HepG2 (cell line): ENCODE results near the gene SYNGR2. TPM values are rescaled to one million over a fixed set of nuclear protein-coding genes. Genes with fewer than 3 reads are reported as not detected.
A peak's percentile ranks its signal among the peaks of the same experiment; 100 is the strongest.

Experiments
- ATF7 ChIP-seq, 2 experiments: fragments of 450-650 bp in 1 of 2; sonication (generic) in 1 of 2; formaldehyde crosslinking in 1 of 2; IDR thresholded peaks; 2 replicates each; pipeline versions ENCODE4 v1.4.0 to v1.6.1; 2016 to 2020; ENCODE audit warnings: antibody characterized with exemption in 1 of 2, mild to moderate bottlenecking in 1 of 2, missing genetic modification reagents in 1 of 2
- CREB1 ChIP-seq, 2 experiments: fragments of 450-650 bp in 1 of 2; IDR thresholded peaks; 2 replicates each; pipeline ENCODE4 v1.6.1; 2016 to 2017; ENCODE audit warnings: control low read depth in 1 of 2, mild to moderate bottlenecking in 1 of 2, missing compliant biosample characterization in 1 of 2, missing genetic modification characterization in 1 of 2
- FOXK2 ChIP-seq: fragments of 450-650 bp; IDR thresholded peaks from 2 replicates; pipeline ENCODE4 v1.6.1; 2016
- FOXP1 ChIP-seq, 2 experiments: fragments of 450-650 bp in 1 of 2; IDR thresholded peaks; 2 replicates each; pipeline ENCODE4 v1.6.1; 2017 to 2018; ENCODE audit warnings: antibody characterized with exemption in 1 of 2
- GFI1 ChIP-seq: sonication (generic); formaldehyde crosslinking; IDR thresholded peaks from 2 replicates; pipeline ENCODE4 v1.5.0; 2020; ENCODE audit warnings: missing genetic modification reagents, mild to moderate bottlenecking, borderline replicate concordance
- GTF2F1 ChIP-seq: fragments of 150-350 bp; IDR thresholded peaks from 2 replicates; pipeline ENCODE4 v1.6.1; 2014; ENCODE audit warnings: low read length
- IRX3 ChIP-seq: sonication (generic); formaldehyde crosslinking; IDR thresholded peaks from 2 replicates; pipeline ENCODE4 v1.8.1; 2023; ENCODE audit warnings: mild to moderate bottlenecking, low read depth, missing genetic modification reagents, borderline replicate concordance
- KLF9 ChIP-seq: IDR thresholded peaks from 2 replicates; pipeline ENCODE4 v1.6.1; 2016; ENCODE audit warnings: low read depth
- NR2F2 ChIP-seq: IDR thresholded peaks from 2 replicates; pipeline ENCODE4 v1.6.1; 2012; ENCODE audit warnings: low read depth, inconsistent platforms, borderline replicate concordance
- PRPF4 ChIP-seq: fragments of 200-400 bp; formaldehyde crosslinking; IDR thresholded peaks from 2 replicates; pipeline ENCODE4 v1.6.1; 2016; ENCODE audit warnings: low read length, low read depth; ENCODE audit not compliant: poor library complexity, severe bottlenecking
- RXRA ChIP-seq: sonication (generic); formaldehyde crosslinking; IDR thresholded peaks from 2 replicates; pipeline ENCODE4 v1.5.1; 2020; ENCODE audit warnings: missing genetic modification reagents
- RXRB ChIP-seq: IDR thresholded peaks from 2 replicates; pipeline ENCODE4 v1.6.1; 2016; ENCODE audit warnings: borderline replicate concordance, missing genetic modification reagents, missing compliant biosample characterization
- SMARCC2 ChIP-seq: fragments of 450-650 bp; IDR thresholded peaks from 2 replicates; pipeline ENCODE4 v1.6.1; 2017; ENCODE audit warnings: antibody characterized with exemption, mild to moderate bottlenecking
- THAP11 ChIP-seq: IDR thresholded peaks from 2 replicates; pipeline ENCODE4 v1.6.1; 2016; ENCODE audit warnings: missing biosample characterization, missing genetic modification reagents
- ZKSCAN1 ChIP-seq: fragments of 150-350 bp; IDR thresholded peaks from 2 replicates; pipeline ENCODE4 v1.6.1; 2014; ENCODE audit warnings: low read length
- ZNF207 ChIP-seq: fragments of 450-650 bp; IDR thresholded peaks from 2 replicates; pipeline ENCODE4 v1.6.1; 2016; ENCODE audit warnings: antibody characterized with exemption, borderline replicate concordance
- ZNF572 ChIP-seq: sonication (generic); formaldehyde crosslinking; IDR thresholded peaks from 2 replicates; pipeline ENCODE4 v1.5.1; 2020; ENCODE audit warnings: mild to moderate bottlenecking, missing genetic modification reagents
- ZNF577 ChIP-seq: sonication (generic); formaldehyde crosslinking; IDR thresholded peaks from 2 replicates; pipeline ENCODE4 v1.4.0; 2020; ENCODE audit warnings: mild to moderate bottlenecking, low read depth, missing genetic modification reagents, borderline replicate concordance
- ZNF782 ChIP-seq: sonication (generic); formaldehyde crosslinking; IDR thresholded peaks from 2 replicates; pipeline ENCODE4 v1.4.0; 2020; ENCODE audit warnings: missing genetic modification reagents, mild to moderate bottlenecking, borderline replicate concordance
- polyA plus RNA-seq, 8 experiments: library from polyadenylated mRNA; depleted of rRNA in 3 of 8; stranded (reverse) in 7 of 8; unstranded in 1 of 8; fragments of >200 nt; fragmentation: Illumina TruSeq in 4 of 8; extraction: Trizol in 4 of 8; gene quantifications; 2 replicates each; pipeline versions ENCODE4 v1.2.1 to v1.2.3, GENCODE V29; 2011 to 2016; ENCODE audit warnings: low read depth in 4 of 8, missing spikeins in 1 of 8, mixed read lengths in 1 of 8; ENCODE audit not compliant: insufficient read depth in 1 of 8
- total RNA-seq, 5 experiments: library from RNA; depleted of rRNA; stranded (reverse); fragments of >200 nt; fragmentation: Illumina TruSeq; extraction: Trizol; gene quantifications; 2 replicates each; pipeline ENCODE4 v1.2.3, GENCODE V29; 2016; ENCODE audit warnings: low read depth in 1 of 5
- TF ChIP-seq, protein P1 (sequence below): sonication (generic); formaldehyde crosslinking; conservative IDR thresholded peaks from 2 replicates; pipeline ENCODE4 v1.8.0; 2022; ENCODE audit warnings: mild to moderate bottlenecking, moderate library complexity, missing genetic modification reagents
- TF ChIP-seq, protein P2 (sequence below): sonication (generic); formaldehyde crosslinking; IDR thresholded peaks from 2 replicates; pipeline ENCODE4 v1.4.0; 2020; ENCODE audit warnings: mild to moderate bottlenecking, missing genetic modification reagents
- TF ChIP-seq, protein P3 (sequence below): sonication (generic); formaldehyde crosslinking; IDR thresholded peaks from 2 replicates; pipeline ENCODE4 v1.5.0; 2020; ENCODE audit warnings: mild to moderate bottlenecking, missing genetic modification reagents, moderate library complexity

SYNGR2 gene
- total and polyA plus RNA-seq, 2 of the 13 experiments (the other 11 are each of a cell fraction or from before 2014, with no cell fraction given): 46.7 to 170 TPM

DNA sequence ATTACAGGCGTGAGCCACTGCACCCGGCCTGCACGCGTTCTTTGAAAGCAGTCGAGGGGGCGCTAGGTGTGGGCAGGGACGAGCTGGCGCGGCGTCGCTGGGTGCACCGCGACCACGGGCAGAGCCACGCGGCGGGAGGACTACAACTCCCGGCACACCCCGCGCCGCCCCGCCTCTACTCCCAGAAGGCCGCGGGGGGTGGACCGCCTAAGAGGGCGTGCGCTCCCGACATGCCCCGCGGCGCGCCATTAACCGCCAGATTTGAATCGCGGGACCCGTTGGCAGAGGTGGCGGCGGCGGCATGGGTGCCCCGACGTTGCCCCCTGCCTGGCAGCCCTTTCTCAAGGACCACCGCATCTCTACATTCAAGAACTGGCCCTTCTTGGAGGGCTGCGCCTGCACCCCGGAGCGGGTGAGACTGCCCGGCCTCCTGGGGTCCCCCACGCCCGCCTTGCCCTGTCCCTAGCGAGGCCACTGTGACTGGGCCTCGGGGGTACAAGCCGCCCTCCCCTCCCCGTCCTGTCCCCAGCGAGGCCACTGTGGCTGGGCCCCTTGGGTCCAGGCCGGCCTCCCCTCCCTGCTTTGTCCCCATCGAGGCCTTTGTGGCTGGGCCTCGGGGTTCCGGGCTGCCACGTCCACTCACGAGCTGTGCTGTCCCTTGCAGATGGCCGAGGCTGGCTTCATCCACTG lies 45.8 kb downstream of the SYNGR2 start, which contains the start of gene BIRC5 (continued):
- TF ChIP-seq GFI1 (CRISPR knock-in tag) (peak; percentile 24; the same call in 1 of the 2 replicates), FOXK2 (no peak), ZNF207 (no peak), CREB1 (IDR thresholded peaks at IDR 0.05) (peak; percentile 61; the same call in 1 of the 2 replicates), CREB1 (CRISPR knock-in tag; IDR thresholded peaks at IDR 0.05) (peak; percentile 62; the same call in 1 of the 2 replicates), RXRB (CRISPR knock-in tag) (peak; percentile 72), IRX3 (CRISPR knock-in tag) (peak; percentile 91; the same call in 1 of the 2 replicates), RXRA (CRISPR knock-in tag) (peak; percentile 83; the same call in 1 of the 2 replicates), GTF2F1 (no peak), ZNF782 (CRISPR knock-in tag) (no peak; the same call in 1 of the 2 replicates), SMARCC2 (no peak), ZNF577 (CRISPR knock-in tag) (no peak), PRPF4 (no peak), ATF7 (IDR thresholded peaks at IDR 0.05) (no peak), ATF7 (CRISPR knock-in tag; IDR thresholded peaks at IDR 0.05) (no peak), FOXP1 (IDR thresholded peaks at IDR 0.05) (no peak), FOXP1 (CRISPR knock-in tag; IDR thresholded peaks at IDR 0.05) (0 out of 2 replicates have a peak, but pooled peaks have one; percentile 33), ZKSCAN1 (no peak), NR2F2 (peak; percentile 43; the same call in 1 of the 2 replicates), KLF9 (CRISPR knock-in tag) (no peak), ZNF572 (CRISPR knock-in tag) (no peak), THAP11 (CRISPR knock-in tag) (peak; percentile 100)
- TF ChIP-seq, protein P1, sequence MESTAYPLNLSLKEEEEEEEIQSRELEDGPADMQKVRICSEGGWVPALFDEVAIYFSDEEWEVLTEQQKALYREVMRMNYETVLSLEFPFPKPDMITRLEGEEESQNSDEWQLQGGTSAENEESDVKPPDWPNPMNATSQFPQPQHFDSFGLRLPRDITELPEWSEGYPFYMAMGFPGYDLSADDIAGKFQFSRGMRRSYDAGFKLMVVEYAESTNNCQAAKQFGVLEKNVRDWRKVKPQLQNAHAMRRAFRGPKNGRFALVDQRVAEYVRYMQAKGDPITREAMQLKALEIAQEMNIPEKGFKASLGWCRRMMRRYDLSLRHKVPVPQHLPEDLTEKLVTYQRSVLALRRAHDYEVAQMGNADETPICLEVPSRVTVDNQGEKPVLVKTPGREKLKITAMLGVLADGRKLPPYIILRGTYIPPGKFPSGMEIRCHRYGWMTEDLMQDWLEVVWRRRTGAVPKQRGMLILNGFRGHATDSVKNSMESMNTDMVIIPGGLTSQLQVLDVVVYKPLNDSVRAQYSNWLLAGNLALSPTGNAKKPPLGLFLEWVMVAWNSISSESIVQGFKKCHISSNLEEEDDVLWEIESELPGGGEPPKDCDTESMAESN (CRISPR knock-in tag): peak; percentile 97
- TF ChIP-seq, protein P2, sequence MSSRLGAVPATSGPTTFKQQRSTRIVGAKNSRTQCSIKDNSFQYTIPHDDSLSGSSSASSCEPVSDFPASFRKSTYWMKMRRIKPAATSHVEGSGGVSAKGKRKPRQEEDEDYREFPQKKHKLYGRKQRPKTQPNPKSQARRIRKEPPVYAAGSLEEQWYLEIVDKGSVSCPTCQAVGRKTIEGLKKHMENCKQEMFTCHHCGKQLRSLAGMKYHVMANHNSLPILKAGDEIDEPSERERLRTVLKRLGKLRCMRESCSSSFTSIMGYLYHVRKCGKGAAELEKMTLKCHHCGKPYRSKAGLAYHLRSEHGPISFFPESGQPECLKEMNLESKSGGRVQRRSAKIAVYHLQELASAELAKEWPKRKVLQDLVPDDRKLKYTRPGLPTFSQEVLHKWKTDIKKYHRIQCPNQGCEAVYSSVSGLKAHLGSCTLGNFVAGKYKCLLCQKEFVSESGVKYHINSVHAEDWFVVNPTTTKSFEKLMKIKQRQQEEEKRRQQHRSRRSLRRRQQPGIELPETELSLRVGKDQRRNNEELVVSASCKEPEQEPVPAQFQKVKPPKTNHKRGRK (CRISPR knock-in tag): no peak; the same call in 1 of the 2 replicates
- TF ChIP-seq, protein P3, sequence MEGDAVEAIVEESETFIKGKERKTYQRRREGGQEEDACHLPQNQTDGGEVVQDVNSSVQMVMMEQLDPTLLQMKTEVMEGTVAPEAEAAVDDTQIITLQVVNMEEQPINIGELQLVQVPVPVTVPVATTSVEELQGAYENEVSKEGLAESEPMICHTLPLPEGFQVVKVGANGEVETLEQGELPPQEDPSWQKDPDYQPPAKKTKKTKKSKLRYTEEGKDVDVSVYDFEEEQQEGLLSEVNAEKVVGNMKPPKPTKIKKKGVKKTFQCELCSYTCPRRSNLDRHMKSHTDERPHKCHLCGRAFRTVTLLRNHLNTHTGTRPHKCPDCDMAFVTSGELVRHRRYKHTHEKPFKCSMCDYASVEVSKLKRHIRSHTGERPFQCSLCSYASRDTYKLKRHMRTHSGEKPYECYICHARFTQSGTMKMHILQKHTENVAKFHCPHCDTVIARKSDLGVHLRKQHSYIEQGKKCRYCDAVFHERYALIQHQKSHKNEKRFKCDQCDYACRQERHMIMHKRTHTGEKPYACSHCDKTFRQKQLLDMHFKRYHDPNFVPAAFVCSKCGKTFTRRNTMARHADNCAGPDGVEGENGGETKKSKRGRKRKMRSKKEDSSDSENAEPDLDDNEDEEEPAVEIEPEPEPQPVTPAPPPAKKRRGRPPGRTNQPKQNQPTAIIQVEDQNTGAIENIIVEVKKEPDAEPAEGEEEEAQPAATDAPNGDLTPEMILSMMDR (CRISPR knock-in tag): peak; percentile 42
